ENCODE data around the gene JAG2.

JAG2 gene

DNA sequence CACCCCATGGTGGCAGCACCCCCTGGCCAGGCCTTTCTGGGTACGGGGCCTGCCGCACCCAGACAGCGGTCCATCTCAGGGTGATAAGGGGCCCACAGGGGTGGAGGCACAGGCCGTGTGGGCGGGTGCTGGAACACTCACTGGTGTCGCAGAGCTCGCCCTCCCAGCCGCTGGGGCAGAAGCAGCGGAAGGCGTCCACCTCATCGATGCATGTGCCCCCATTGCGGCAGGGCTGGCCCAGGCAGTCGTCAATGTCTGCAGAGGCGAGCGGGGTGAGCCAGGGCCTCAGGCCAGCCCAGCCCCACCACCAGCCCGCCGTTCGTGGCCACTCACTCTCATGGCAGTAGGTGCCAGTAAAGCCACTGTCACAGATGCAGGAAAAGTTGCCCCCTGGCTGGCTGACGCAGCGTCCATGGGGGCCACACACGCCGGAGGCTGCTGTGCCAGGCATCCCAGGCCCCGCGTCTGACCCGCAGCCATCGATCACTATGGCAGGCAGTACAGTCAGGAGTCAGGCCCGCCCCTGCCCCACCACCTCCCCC, 19.9 kb downstream of the JAG2 start:
- no peak for DNase-seq

GRCh38 chr14:105147671-105148603, 20.6 kb downstream of the JAG2 start:
- DNase-seq, result no peak

- no peak for DNase-seq
These were observed 21.5 kb downstream of the JAG2 start for GRCh38 chr14:105146976-105147635.

- DNase-seq, result no peak
These were observed 22.2 kb downstream of the JAG2 start for GRCh38 chr14:105146181-105146975.

DNA sequence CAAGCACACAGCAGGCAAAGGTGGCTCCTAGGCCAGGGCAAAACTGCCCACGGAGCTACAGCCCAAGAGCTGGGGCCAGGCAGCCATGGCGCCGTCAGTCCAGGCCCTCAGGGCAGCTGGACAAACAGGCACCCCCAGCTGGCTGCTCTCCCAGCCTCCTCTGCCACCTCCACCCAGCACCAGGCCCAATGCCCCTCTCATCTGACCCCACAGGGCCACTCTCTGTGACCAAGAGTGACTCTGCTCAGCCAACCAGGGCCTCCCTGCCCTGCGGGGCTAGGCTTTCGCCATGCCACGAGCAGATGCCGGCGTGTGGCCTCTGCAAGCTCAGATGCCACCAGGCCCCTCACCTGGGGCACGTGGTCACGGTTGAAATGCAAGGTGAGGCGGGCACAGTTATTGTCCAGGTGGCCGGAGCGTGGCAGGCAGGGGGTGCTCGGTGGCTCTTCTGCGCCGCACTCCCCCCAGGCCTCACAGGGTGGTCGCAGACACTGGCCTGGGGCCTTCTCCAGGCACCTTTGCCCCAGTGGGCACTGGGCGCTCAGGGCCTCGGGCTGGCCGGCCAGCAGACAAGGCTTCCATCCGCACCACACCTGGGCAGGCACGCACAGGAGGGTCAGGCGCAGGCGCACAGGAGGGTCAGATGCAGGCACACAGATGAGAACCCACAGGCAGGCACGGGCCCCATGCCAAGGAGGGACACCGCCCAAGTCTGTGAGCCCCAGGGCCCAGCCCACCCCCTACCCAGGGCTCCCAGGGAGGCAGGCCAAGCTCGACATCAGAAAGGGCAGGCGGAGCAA, 23.0 kb downstream of the JAG2 start:
- DNase-seq, result no peak

DNA sequence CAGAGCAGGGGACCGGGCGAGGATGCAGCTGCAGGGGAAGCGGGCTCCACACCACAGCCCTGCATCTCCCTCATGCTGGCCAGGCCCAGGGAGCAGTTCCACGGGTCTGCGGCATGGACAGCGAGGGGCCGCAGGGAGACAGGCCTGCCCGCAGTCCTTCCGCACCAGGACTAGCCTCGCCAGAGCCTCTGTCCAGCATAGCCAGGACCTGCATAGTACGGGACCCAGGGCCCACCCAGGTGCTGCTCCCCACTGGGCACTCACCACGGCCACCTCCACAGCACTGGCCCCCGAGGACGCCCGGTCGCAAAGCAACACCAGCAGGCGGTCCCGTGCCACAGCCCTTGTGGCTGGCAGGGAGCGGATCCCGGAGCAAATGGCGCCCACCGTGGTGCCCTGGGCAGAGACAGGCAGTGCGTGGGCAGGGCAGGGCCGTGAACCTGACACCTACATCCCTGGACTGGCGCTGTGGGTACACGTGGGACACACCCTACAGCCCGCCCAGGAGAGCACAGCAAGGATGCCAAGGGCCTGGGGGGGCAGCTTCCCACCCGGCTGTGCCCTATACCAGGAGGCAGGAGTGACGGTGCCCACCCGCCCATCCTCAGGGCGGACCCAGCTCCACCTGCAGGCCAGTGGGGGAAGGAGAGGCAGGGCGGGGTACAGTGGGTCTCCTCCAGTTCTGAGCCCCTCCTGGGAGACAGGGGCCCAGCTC, 23.8 kb downstream of the JAG2 start:
- DNase-seq, result no peak

DNA sequence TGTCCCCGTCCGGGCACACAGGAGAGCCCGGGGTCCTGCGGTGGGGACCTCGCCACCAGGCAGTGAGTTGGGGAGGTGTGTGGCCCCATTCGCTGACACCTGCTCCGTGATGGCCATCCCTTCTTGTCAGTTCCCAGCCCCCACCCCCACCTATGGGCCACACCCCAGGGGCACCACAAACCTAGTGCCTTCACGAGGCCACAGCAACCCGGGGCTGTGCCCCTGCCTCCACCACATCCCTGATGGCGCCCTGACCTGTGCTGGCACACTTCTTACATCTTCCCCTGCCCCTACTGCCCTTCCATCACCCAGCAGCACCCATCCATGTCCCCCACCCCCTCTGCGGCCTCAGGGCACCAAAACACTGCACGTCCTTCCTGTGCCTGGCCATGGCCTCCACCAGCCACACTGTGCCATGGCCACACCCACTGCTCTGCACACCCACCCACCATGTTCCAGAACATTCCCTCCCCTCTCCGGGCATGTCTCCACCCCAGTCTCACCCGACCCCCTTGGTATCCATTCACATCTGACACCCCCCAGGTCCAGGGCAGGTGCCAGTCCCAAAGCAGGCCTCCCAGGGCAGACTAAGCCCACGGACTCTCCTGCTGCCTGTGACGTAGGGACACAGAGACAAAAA, 24.4 kb downstream of the JAG2 start:
- DNase-seq, result no peak

DNA sequence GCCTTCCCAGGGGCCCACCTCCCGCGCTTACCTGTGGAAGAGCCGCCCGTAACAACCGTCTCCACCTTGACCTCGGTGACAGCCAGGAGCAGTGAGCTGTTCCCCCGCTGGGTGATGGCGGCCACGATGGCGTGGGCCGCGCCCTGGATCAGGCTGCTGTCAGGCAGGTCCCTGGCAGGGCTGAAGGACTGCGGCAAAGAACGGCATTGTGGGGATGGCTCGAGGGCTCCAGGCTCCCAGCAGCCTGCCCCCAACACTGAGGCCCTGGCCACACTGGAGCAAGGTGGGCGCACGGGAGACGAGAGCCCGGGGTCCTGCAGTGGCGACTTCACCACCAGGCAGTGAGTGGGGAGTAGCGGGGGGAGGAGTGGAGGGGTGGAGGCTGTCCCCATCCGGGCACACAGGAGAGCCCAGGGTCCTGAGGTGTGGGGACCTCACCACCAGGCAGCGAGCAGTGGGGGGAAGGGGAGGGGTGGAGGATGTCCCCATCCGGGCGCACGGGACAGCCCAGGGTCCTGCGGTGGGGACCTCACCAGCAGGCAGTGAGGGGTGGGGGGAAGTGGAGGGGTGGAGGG, 25.0 kb downstream of the JAG2 start:
- DNase-seq, result no peak

- DNase-seq, result no peak
These were observed 25.7 kb downstream of the JAG2 start for GRCh38 chr14:105142651-105143450.

- no peak for DNase-seq
These were observed 26.9 kb downstream of the JAG2 start for GRCh38 chr14:105141486-105142281.

DNA sequence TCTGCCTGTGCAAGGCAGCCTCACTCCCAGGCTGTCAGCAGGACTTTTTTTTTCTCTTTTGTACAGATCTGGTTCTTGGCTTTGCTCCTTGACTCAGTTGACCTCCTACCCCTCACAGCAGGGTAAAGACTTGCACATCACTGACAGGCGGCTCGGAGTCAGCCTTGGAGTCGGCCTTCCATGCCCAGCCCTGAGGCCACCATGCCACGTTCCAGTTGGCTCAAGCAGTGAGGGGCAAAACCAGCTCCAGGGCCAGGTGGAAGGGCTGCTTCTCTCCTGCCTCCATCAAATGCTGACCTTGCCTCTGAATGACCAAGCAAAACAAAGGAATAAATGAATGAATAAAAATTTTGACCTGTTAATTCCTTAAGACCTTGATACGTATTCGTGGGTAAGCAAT, 27.6 kb downstream of the JAG2 start:
- no peak for DNase-seq

- no peak for DNase-seq
These were observed 28.0 kb downstream of the JAG2 start for GRCh38 chr14:105140581-105140980.

- DNase-seq, result no peak
These were observed 28.7 kb downstream of the JAG2 start for GRCh38 chr14:105139831-105140239.

DNA sequence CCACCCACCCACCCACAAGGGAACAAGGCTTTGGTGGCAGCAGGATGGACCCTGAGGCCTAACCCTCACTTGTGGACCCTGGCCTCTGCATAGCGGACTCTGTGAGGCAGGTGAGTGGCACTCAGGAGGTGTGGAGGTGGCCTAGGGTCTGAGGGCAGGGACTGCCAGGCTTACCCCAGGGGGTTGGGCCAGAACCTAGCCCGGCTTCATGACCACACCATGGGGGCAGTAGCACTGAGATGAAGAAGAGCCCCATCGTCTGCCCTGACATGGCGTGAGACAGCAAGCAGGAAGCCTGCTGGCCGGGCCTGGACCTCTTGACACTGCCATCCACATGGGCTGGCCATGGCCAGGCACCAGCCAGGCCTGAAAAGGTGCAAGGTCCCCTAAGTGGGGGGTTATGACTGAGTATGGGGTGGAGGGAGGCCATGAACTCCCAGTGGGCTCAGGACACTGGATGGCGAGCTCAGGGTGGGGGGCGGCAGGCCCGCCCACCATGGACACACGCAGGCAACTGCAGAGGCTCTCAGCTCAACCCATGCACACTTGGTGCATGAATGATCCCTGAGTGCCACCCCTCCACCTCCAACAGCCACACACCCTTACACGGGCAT, 29.3 kb downstream of the JAG2 start:
- no peak for DNase-seq

- DNase-seq, result no peak
These were observed 29.9 kb downstream of the JAG2 start for GRCh38 chr14:105138551-105139111.

DNA sequence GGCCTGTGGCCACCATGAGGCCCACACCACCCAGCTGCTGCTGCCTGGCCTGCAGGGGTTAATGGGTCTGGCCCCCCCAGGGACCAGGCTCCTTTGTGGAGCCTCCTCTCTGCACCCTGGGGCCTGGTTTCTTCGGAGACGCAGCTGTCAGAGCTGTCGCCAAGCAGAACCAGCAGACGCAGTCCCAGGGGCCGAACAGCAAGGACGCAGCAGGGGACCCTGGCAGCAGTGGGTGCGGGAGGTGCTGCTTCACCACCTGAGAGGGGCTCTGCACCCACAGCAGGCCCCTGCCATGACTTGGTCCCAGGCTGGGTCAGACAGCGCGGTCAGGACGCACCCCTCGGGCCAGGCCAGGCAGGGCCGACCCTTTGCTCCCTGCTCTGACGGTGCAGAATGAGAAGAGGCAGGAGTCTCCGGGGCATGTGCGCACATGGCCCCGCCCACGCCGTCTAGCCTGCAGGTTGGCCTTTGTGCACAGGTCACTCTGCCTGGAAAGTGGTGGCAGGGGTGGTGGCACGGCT, 30.5 kb downstream of the JAG2 start:
- no peak for DNase-seq

- no peak for DNase-seq
These were observed 31.0 kb downstream of the JAG2 start for GRCh38 chr14:105137481-105138020.
